Motor neuron (in vitro differentiated cells): Measurements from ENCODE around the gene WDR5. TPM values are rescaled to one million over a fixed set of nuclear protein-coding genes. Genes with fewer than 3 reads are reported as not detected.

Experiments used
- ATAC-seq, 8 experiments: fragments of 200-7000 bp; cut with Tn5 transposase; replicated peaks in 6 of 8; 2 replicates each; pipeline ENCODE4 v1.8.0; 2021; ENCODE audit warnings: mild to moderate bottlenecking in 8 of 8, moderate library complexity in 8 of 8
- H3K27ac ChIP-seq, 2 donors: fragments of 250-450 bp; sonication (Bioruptor Pico); 2 replicates each; pipeline ENCODE4 v1.9.0; 2021; ENCODE audit warnings: antibody characterized with exemption in 2 of 2, mild to moderate bottlenecking in 2 of 2, moderate library complexity in 1 of 2
- H3K4me1 ChIP-seq, 2 donors: fragments of 250-450 bp; sonication (Bioruptor Pico); replicated peaks in 1 of 2; 2 replicates each; pipeline ENCODE4 v1.6.1; 2021; ENCODE audit warnings: antibody characterized with exemption in 2 of 2, mild to moderate bottlenecking in 2 of 2, moderate library complexity in 1 of 2
- H3K4me3 ChIP-seq, 5 donors: fragments of 250-450 bp; sonication (Bioruptor Pico); 2 replicates each; pipeline ENCODE4 v1.9.0; 2021; ENCODE audit warnings: antibody characterized with exemption in 5 of 5, mild to moderate bottlenecking in 5 of 5, moderate library complexity in 4 of 5
- WGBS, 10 experiments: fragments of 450-650 bp; shearing (Covaris generic); methylation state at CpG; one replicate each; pipeline ENCODE4 v1.0.0; 2022; 5-methylcytosine and 5-hydroxymethylcytosine counted together
- in situ Hi-C, 9 experiments: fragments of 400-800 bp; cut with MboI; loops; one replicate each; pipeline ENCODE4 v1.15.0; 2021; ENCODE audit warnings: low sequenced_read_pairs in 9 of 9, low pct_unique_long_range_greater_than_20kb in 2 of 9; ENCODE audit not compliant: unreplicated experiment in 9 of 9
- total RNA-seq, 8 experiments: library from RNA; unstranded; fragments of 300-600 nt; gene quantifications; 2 replicates each; pipeline versions ENCODE4 v1.2.3 to v1.2.4, GENCODE V29; 2022

WDR5 gene
- total RNA-seq, 8 experiments from 2014 or later, result 14.8 to 33.2 (median 21.9) TPM

DNA sequence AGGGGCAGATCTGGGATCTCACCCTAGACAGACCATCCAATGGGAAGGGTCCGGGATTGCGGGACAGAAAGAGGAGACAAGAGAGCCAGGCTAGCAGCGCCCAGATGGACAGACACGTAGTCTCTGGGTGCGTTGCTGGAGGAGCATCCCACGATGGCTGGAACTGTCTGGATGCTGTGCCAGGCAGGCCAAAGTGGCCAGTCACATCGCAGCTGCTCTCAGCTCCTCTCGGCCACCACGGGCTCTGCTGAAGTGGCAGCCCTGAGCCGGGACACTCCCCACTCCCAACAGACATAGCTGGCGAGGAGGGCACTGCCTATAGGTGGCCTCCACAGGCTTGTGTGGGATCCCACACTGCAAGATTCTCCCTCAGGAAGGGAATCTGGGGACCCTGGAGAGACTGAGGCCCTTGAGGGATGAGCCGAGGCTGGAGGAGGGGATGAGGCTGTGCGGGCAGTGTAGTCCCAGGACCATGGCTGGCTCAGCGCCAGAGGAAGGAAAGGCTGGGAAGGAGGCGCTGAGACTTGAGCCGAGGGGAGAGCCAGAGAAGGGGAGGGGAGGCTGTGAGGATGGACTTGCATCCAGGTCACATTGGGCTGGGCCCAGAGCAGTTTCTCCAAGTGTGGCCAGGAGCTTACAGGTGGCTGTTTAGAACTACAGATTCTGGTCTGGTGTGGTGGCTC, 10.3 kb upstream of the WDR5 start:
- no peak overlapping the region for H3K4me3 ChIP-seq
- H3K4me1 ChIP-seq, result peaks cover 8 to 10% of the 10 kb centered on the region in 2 donors
- 30 to 100% (median 75%) methylated on average over 1 to 5 of the region's 16 CpGs; no CpG with 5 or more reads in 3 of the 10 experiments for WGBS, 10 experiments
- ATAC-seq, result peak in 6 of 8 experiments; percentile 13 to 41 (median 26)
- in situ Hi-C loops, result no loop called here
- no peak overlapping the region for H3K27ac ChIP-seq

- Histone ChIP-seq H3K4me1 (peaks cover 8 to 10% of the 10 kb centered on the region in 2 donors), H3K4me3 (no peak overlapping the region), H3K27ac (no peak overlapping the region)
- in situ Hi-C loops, result no loop called here
- WGBS, 10 experiments, result 59 to 83% (median 76%) methylated on average over 2 to 10 of the region's 14 CpGs; no CpG with 5 or more reads in 6 of the 10 experiments
- no peak for ATAC-seq
These were observed 9.5 kb upstream of the WDR5 start for GRCh38 chr9:134126373-134126772.

GRCh38 chr9:134127065-134127580, 8.8 kb upstream of the WDR5 start:
- WGBS, 10 experiments, result 82 to 100% methylated on average over 1 to 3 of the region's 13 CpGs; no CpG with 5 or more reads in 8 of the 10 experiments
- Histone ChIP-seq H3K4me1 (peaks cover 8 to 10% of the 10 kb centered on the region in 2 donors), H3K4me3 (no peak overlapping the region), H3K27ac (no peak overlapping the region)
- in situ Hi-C loops, result no loop called here
- ATAC-seq, result no peak

DNA sequence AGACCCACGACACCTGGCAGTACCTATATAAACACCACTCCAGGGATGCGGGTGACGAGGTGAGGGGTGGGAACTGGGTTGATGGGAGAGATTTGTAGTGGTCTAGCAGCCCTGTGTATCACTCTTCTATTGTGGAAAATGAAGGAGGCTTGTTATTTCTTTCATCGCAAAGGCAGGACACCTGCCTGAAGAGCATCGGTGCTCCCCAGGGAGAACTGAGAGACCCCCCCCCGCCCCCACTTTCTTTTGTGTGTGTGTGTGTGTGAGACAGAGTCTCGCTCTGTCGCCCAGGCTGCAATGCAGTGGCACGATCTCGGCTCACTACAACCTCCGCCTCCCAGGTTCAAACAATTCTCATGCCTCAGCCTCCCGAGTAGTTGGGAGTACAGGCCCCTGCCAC, 8.3 kb upstream of the WDR5 start:
- H3K4me1 ChIP-seq, result peaks cover 8 to 10% of the 10 kb centered on the region in 2 donors
- no peak overlapping the region for H3K27ac ChIP-seq
- in situ Hi-C loops, result no loop called here
- 40 to 87% (median 60%) methylated on average over 1 to 3 of the region's 12 CpGs; no CpG with 5 or more reads in 7 of the 10 experiments for WGBS, 10 experiments
- H3K4me3 ChIP-seq, result no peak overlapping the region
- ATAC-seq, result no peak

- H3K4me1 ChIP-seq, result peaks cover 8 to 10% of the 10 kb centered on the region in 2 donors
- H3K4me3 ChIP-seq, result no peak overlapping the region
- 54 to 95% (median 80%) methylated on average over 2 to 10 of the region's 38 CpGs; no CpG with 5 or more reads in 3 of the 10 experiments for WGBS, 10 experiments
- peak overlapping the region; percentile 53 to 68 for H3K27ac ChIP-seq
- in situ Hi-C loops, result no loop called here
- peak in 5 of 8 experiments; percentile 31 to 53 (median 48) for ATAC-seq
These were observed 6.9 kb upstream of the WDR5 start for GRCh38 chr9:134128727-134129679.

DNA sequence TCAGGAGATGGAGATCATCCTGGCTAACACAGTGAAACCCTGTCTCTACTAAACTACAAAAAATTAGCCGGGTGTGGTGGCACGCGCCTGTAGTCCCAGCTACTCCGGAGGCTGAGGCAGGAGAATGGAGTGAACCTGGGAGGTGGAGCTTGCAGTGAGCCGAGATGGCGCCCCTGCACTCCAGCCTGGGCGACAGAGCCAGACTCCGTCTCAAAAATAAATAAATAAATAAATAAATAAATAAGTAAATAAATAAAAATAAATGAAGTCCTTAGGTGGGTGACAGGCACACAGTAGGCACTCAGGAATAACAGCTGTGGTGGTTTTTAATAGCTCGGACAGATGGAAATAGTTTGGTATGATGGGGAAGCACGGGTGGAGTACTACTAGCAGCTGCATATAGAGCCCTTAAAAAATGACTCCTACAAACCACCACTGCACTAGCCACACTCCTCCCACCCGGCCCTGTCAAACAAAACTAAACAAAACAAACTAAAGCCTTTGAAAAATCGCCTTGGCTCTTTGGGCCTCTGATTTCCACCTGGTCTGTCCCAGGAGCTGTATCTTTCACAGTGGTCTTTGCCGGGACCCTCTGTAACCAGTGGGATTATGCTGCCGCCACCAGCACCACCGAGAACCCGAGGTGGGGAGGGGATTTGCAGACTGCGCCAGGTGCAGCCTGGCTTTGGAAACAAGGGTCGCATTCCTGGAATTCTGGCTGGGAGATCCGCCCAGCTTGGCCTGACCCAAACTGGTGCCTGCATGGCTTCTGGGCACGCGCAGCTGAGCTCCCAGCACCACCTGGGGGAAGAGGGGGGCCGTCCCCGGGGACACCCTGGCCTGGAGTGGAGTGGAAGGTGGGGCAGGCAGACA, 5.1 kb upstream of the WDR5 start:
- Histone ChIP-seq H3K4me1 (peaks cover 13 to 18% of the 10 kb centered on the region in 2 donors), H3K27ac (no peak overlapping the region), H3K4me3 (no peak overlapping the region)
- peak in 3 of 8 experiments; percentile 27 to 75 (median 55) for ATAC-seq
- in situ Hi-C loops, result no loop called here
- WGBS, 10 experiments, result 0 to 71% (median 60%) methylated on average over 1 to 12 of the region's 23 CpGs; no CpG with 5 or more reads in 1 of the 10 experiments

DNA sequence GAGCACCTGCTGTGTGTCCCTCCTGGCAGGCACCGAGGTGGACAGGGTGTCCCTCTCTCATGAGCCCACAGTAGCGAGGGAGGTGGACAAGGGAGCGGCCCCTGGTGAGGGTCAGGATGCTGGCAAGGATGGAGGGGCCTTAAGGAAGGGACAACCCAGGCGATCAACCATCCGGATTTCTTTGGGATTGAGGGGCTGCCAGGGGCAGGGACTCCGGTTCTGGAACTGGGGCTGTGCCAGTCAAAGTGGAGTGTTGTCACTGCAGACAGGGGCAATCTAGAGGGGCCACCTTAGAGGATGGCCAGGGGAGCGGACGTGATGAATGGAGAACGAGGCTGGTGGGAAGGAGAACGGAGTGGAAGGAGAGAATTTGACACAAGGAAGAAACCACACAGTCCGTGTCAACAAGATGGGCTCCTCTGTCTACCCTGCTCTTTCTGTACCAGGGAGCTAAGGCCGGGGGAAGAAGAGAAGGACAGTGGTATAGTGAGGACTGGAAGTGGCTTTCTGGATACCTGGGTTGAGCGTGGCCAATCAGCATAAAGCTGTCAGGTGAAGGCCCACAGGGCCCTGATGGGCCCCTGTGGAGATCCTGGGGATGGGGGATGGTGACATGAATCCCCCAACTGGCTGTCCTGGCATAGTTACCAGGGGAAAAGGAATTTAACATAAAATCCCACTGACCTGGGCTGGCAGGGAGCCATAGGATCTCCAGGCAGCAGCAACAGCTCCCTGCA, 4.2 kb upstream of the WDR5 start:
- in situ Hi-C loops, result no loop called here
- 56 to 100% (median 78%) methylated on average over 1 to 6 of the region's 13 CpGs; no CpG with 5 or more reads in 2 of the 10 experiments for WGBS, 10 experiments
- Histone ChIP-seq H3K4me1 (peaks cover 13 to 18% of the 10 kb centered on the region in 2 donors), H3K4me3 (no peak overlapping the region), H3K27ac (no peak overlapping the region)
- no peak for ATAC-seq

DNA sequence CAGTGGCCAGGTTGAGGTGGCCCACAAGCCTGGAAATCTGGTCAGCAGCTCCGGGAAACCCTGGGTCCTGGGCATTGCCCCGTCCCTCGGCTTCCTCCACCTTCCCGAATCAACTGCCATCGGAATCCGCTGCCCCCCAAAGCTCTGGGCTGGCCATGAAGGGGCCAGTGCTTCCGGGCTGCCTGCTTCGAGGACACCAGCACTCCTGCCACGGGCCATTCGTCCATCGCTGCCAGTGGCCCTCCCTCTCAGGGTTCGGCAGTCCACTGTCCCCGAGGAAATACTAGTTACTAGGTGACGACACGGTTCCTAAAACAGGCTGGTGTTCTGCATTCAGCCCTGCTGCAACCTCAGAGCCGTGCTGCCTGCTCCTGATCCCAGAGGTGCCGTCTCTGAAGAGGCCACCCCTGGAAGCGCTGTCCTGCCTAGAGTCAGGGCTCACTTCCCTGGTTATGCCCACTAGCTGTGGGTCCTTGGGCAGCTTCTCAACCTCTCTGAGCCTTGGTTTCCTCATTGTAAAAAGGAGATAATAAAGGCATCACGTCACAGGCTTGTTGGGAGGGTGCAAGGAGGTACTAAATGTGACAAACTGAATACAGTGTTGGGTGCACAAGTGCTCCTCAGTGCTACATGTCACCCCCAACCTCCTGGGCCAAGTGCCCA, 3.5 kb upstream of the WDR5 start:
- 69 to 100% (median 82%) methylated on average over 1 to 6 of the region's 19 CpGs; no CpG with 5 or more reads in 5 of the 10 experiments for WGBS, 10 experiments
- no peak for ATAC-seq
- in situ Hi-C loops, result no loop called here
- Histone ChIP-seq H3K4me3 (no peak overlapping the region), H3K4me1 (peaks cover 16 to 22% of the 10 kb centered on the region in 2 donors), H3K27ac (no peak overlapping the region)

DNA sequence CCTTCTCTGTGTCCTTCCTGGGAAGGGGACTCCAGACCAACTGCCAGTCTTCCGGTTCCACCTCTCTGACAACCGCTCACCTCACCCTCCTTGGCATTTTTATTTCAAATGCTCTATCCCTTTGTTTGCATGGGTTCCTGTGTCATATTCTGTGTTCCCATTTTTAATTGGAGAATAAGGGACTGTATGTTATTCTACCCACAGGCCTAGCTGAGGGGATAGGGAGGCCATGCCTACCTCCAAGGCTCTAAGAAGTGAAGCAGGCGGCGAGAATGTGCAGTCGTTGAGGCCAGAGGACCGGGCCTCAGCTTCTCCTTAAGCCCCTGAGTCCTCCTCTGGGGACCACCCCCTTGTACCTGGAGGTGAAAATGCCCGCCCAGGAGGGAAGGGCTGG, 936 bp upstream of the WDR5 start:
- 0 to 16% (median 0%) methylated on average over 1 to 5 of the region's 7 CpGs; no CpG with 5 or more reads in 7 of the 10 experiments for WGBS, 10 experiments
- H3K4me3 ChIP-seq, result peak overlapping the region; percentile 64 to 96 (median 87)
- ATAC-seq, result peak in 1 of 8 experiments; percentile 4
- H3K27ac ChIP-seq, result peak overlapping the region; percentile 84 to 85
- in situ Hi-C loops, result no loop called here
- H3K4me1 ChIP-seq, result peaks cover 23 to 26% of the 10 kb centered on the region in 2 donors

- 0 to 5% (median 0%) methylated on average over 1 to 7 of the region's 93 CpGs; no CpG with 5 or more reads in 7 of the 10 experiments for WGBS, 10 experiments
- Histone ChIP-seq H3K4me3 (peak overlapping the region; percentile 64 to 96 (median 87)), H3K27ac (peak overlapping the region; percentile 84 to 85), H3K4me1 (peaks cover 23 to 26% of the 10 kb centered on the region in 2 donors)
- in situ Hi-C loops, result no loop called here
- peak; percentile 29 to 58 (median 46) for ATAC-seq
These were observed 475 bp downstream of the WDR5 start for GRCh38 chr9:134136118-134136995.
